IMR-90 (cell line): ENCODE results near the gene CLIC3. TPM values are rescaled to one million over a fixed set of nuclear protein-coding genes. Genes with fewer than 3 reads are reported as not detected.

Source experiments
- ATAC-seq: fragments of 200-7000 bp; cut with Tn5 transposase; 2 replicates; pipeline ENCODE4 v1.9.1; 2020; ENCODE audit warnings: low read depth, mild to moderate bottlenecking, moderate library complexity
- BruUV-seq: library from RNA; stranded (reverse); fragments of 400-500 nt; replicated peaks from 2 replicates; lab custom pipeline; 2021; lab: Mats Ljungman, UMichigan
- CTCF ChIA-PET: fragments of 300-600 bp; formaldehyde crosslinking; extraction: SDS; loops from one replicate; lab custom pipeline; 2021; ENCODE audit warnings: antibody characterized with exemption; lab: Yijun Ruan, JAX
- POLR2A ChIA-PET: fragments of 300-600 bp; sonication (Branson Sonifier 250); formaldehyde crosslinking; loops from one replicate; lab custom pipeline; 2022; ENCODE audit warnings: antibody characterized with exemption; ENCODE audit not compliant: unreplicated experiment; lab: Charles Lee
- DNase-seq: peaks from one replicate; pipeline ENCODE4 v3.0.0; 2013
- H2AFZ ChIP-seq: replicated peaks from 2 replicates; pipeline ENCODE3; 2013; ENCODE audit warnings: low read length, mild to moderate bottlenecking; ENCODE audit not compliant: poor library complexity
- H2AK5ac ChIP-seq: 2 replicates; pipeline ENCODE4 v1.6.1; 2013; ENCODE audit warnings: low read depth, low read length, inconsistent platforms
- H2AK9ac ChIP-seq: replicated peaks from 2 replicates; pipeline ENCODE3; 2013; ENCODE audit warnings: mild to moderate bottlenecking, low read depth, low read length, moderate library complexity; ENCODE audit not compliant: poor library complexity
- H2BK120ac ChIP-seq: 2 replicates; pipeline ENCODE4 v1.6.1; 2013; ENCODE audit warnings: low read depth, low read length, inconsistent platforms
- H2BK15ac ChIP-seq: 3 replicates; pipeline ENCODE4 v1.6.1; 2013; ENCODE audit warnings: low read depth, low read length, inconsistent platforms
- H2BK20ac ChIP-seq: 2 replicates; pipeline ENCODE4 v1.6.1; 2013; ENCODE audit warnings: low read depth, mild to moderate bottlenecking, inconsistent platforms, low read length, moderate library complexity
- H2BK5ac ChIP-seq: 2 replicates; pipeline ENCODE4 v1.6.1; 2013; ENCODE audit warnings: mild to moderate bottlenecking, low read depth, low read length, inconsistent platforms; ENCODE audit not compliant: poor library complexity, severe bottlenecking
- H3K14ac ChIP-seq: replicated peaks from 2 replicates; pipeline ENCODE4 v1.6.1; 2013; ENCODE audit warnings: low read depth, low read length, inconsistent platforms
- H3K18ac ChIP-seq: 2 replicates; pipeline ENCODE4 v1.6.1; 2013; ENCODE audit warnings: low read depth, low read length, control low read depth
- H3K23ac ChIP-seq: 2 replicates; pipeline ENCODE4 v1.6.1; 2013; ENCODE audit warnings: low read depth, low read length, inconsistent platforms
- H3K27ac ChIP-seq: 2 replicates; pipeline ENCODE4 v1.5.1; 2013; ENCODE audit warnings: mild to moderate bottlenecking, control low read depth, low read length; ENCODE audit not compliant: insufficient read depth
- H3K27me3 ChIP-seq: 2 replicates; pipeline ENCODE4 v1.6.1; 2013; ENCODE audit warnings: low read length; ENCODE audit not compliant: control insufficient read depth, insufficient read depth
- H3K36me3 ChIP-seq: 2 replicates; pipeline ENCODE4 v1.6.1; 2013; ENCODE audit warnings: low read length, mixed read lengths; ENCODE audit not compliant: control insufficient read depth, insufficient read depth
- H3K4ac ChIP-seq: 2 replicates; pipeline ENCODE4 v1.6.1; 2013; ENCODE audit warnings: low read depth, low read length, inconsistent platforms
- H3K4me1 ChIP-seq: 2 replicates; pipeline ENCODE4 v1.6.1; 2013; ENCODE audit warnings: low read length, mixed read lengths; ENCODE audit not compliant: control insufficient read depth, insufficient read depth
- H3K4me2 ChIP-seq: 2 replicates; pipeline ENCODE4 v1.6.1; 2013; ENCODE audit warnings: low read depth, mild to moderate bottlenecking, control low read depth, low read length, moderate library complexity
- H3K4me3 ChIP-seq: 2 replicates; pipeline ENCODE4 v1.5.1; 2013; ENCODE audit warnings: low read depth, mild to moderate bottlenecking, control low read depth, low read length, moderate library complexity; ENCODE audit not compliant: insufficient read depth
- H3K56ac ChIP-seq: 2 replicates; pipeline ENCODE4 v1.6.1; 2013; ENCODE audit warnings: low read length, inconsistent platforms; ENCODE audit not compliant: insufficient read depth; ENCODE audit errors: extremely low read depth
- H3K79me1 ChIP-seq, 2 experiments: 2 replicates each; pipeline ENCODE4 v1.6.1; 2013; ENCODE audit warnings: low read length in 2 of 2, inconsistent platforms in 1 of 2, low read depth in 1 of 2
- H3K9ac ChIP-seq: 2 replicates; pipeline ENCODE4 v1.6.1; 2013; ENCODE audit warnings: low read depth, low read length, control low read depth
- H3K9me1 ChIP-seq: 2 replicates; pipeline ENCODE4 v1.6.1; 2013; ENCODE audit warnings: low read length, inconsistent platforms; ENCODE audit not compliant: insufficient read depth
- H3K9me3 ChIP-seq: 2 replicates; pipeline ENCODE4 v1.6.1; 2013; ENCODE audit warnings: low read length; ENCODE audit not compliant: control insufficient read depth, insufficient read depth
- H4K20me1 ChIP-seq: 2 replicates; pipeline ENCODE4 v1.6.1; 2013; ENCODE audit warnings: low read length, inconsistent platforms; ENCODE audit not compliant: insufficient read depth
- H4K5ac ChIP-seq: 2 replicates; pipeline ENCODE4 v1.6.1; 2013; ENCODE audit warnings: mild to moderate bottlenecking, low read depth, low read length, control low read depth
- H4K8ac ChIP-seq, 2 experiments: 2 replicates each; pipeline ENCODE4 v1.6.1; 2013; ENCODE audit warnings: low read depth in 2 of 2, low read length in 2 of 2, control low read depth in 1 of 2, inconsistent platforms in 1 of 2
- H4K91ac ChIP-seq: 2 replicates; pipeline ENCODE4 v1.6.1; 2013; ENCODE audit warnings: low read depth, low read length, inconsistent platforms; ENCODE audit not compliant: insufficient read depth
- CEBPB ChIP-seq: IDR thresholded peaks from 2 replicates; pipeline ENCODE4 v1.6.1; 2012; ENCODE audit warnings: low read depth, low read length, improper control_type of control experiment
- FOS ChIP-seq: fragments of 150-350 bp; IDR thresholded peaks from 2 replicates; pipeline ENCODE4 v1.6.1; 2016; ENCODE audit warnings: low read depth, low read length
- MAZ ChIP-seq: IDR thresholded peaks from 2 replicates; pipeline ENCODE4 v1.6.1; 2012; ENCODE audit warnings: low read depth, mild to moderate bottlenecking, low read length, improper control_type of control experiment, moderate library complexity, borderline replicate concordance
- NFE2L2 ChIP-seq: fragments of 150-350 bp; IDR thresholded peaks from 2 replicates; pipeline ENCODE4 v1.6.1; 2016; ENCODE audit warnings: low read depth, mild to moderate bottlenecking, low read length
- POLR2A ChIP-seq: IDR thresholded peaks from 2 replicates; pipeline ENCODE4 v1.6.1; 2012; ENCODE audit warnings: mild to moderate bottlenecking, low read depth, low read length
- RCOR1 ChIP-seq: IDR thresholded peaks from 2 replicates; pipeline ENCODE4 v1.6.1; 2012; ENCODE audit warnings: mild to moderate bottlenecking, low read length, improper control_type of control experiment; ENCODE audit not compliant: insufficient replicate concordance
- SMC3 ChIP-seq: fragments of 150-350 bp; IDR thresholded peaks from 2 replicates; pipeline ENCODE4 v1.6.1; 2016; ENCODE audit warnings: low read depth, mild to moderate bottlenecking, antibody characterized with exemption, low read length, moderate library complexity
- WGBS, 2 experiments: methylation state at CpG; one replicate each; pipeline versions ENCODE4 v1.1.5 to v1.1.7; 2013; ENCODE audit warnings: missing lambda C conversion rate in 2 of 2; ENCODE audit not compliant: insufficient read length in 1 of 2; ENCODE audit errors: extremely low coverage in 2 of 2; 5-methylcytosine and 5-hydroxymethylcytosine counted together
- dilution Hi-C: fragments of 300-500 bp; cut with HindIII; formaldehyde crosslinking; loops from one replicate; pipeline ENCODE4 v1.14.3; 2018; ENCODE audit warnings: low sequenced_read_pairs; ENCODE audit not compliant: unreplicated experiment
- in situ Hi-C: fragments of 300-500 bp; cut with MboI; formaldehyde crosslinking; loops from 3 replicates; pipeline ENCODE4 v1.14.3; 2019; ENCODE audit warnings: low sequenced_read_pairs, inconsistent platforms, mixed read lengths
- intact Hi-C: fragments of 100-400 bp; cut with micrococcal nuclease; formaldehyde crosslinking; loops from 2 replicates; pipeline ENCODE4 v1.10.0; 2022
- polyA plus RNA-seq, 3 experiments: library from polyadenylated mRNA; depleted of rRNA; stranded (reverse); fragments of >200 nt; gene quantifications; 2 replicates each; pipeline ENCODE4 v1.2.3, GENCODE V29; 2012; ENCODE audit warnings: low replicate concordance in 1 of 3
- total RNA-seq: library from RNA; depleted of rRNA; stranded (reverse); fragments of >200 nt; gene quantifications from 2 replicates; pipeline ENCODE4 v1.2.3, GENCODE V29; 2012

CLIC3 gene
- total and polyA plus RNA-seq, 2 of the 4 experiments (the other 2 are of a cell fraction), result 0.18 to 1.7 TPM

GRCh38 chr9:136962163-136962562 lies 34.2 kb downstream of the CLIC3 start:
- H3K18ac ChIP-seq, result no peak overlapping the region
- no peak overlapping the region for H3K56ac ChIP-seq
- H4K91ac ChIP-seq, result no peak overlapping the region
- H2BK15ac ChIP-seq, result no peak overlapping the region
- ATAC-seq (no peak), DNase-seq (no peak)
- no peaks in the 10 kb centered on the region for H3K36me3 ChIP-seq
- H3K4me2 ChIP-seq, result no peak overlapping the region
- no CpG with 5 or more reads among the region's 9 CpGs for WGBS, 2 experiments
- H3K79me1 ChIP-seq, result no peaks in the 10 kb centered on the region
- H2AFZ ChIP-seq, result no peak overlapping the region
- H3K9me3 ChIP-seq, result no peaks in the 10 kb centered on the region
- no TSS peak for BruUV-seq
- CTCF ChIA-PET, result no interaction called here
- intact Hi-C loops (no loop called here), dilution Hi-C loops (no loop called here), in situ Hi-C loops (no loop called here)
- no peak overlapping the region for H2BK120ac ChIP-seq
- H3K27me3 ChIP-seq, result peaks cover 26% of the 10 kb centered on the region
- H4K20me1 ChIP-seq, result no peaks in the 10 kb centered on the region
- POLR2A ChIA-PET, result no interaction called here
- H3K9me1 ChIP-seq, result peaks cover 2% of the 10 kb centered on the region; the same call in 1 of the 2 replicates
- no peak overlapping the region for H3K4ac ChIP-seq
- H3K9ac ChIP-seq, result no peak overlapping the region
- no peak overlapping the region for H3K27ac ChIP-seq
- no peak overlapping the region for H2BK5ac ChIP-seq
- H4K5ac ChIP-seq, result no peak overlapping the region
- no peak overlapping the region for H2AK9ac ChIP-seq
- H3K14ac ChIP-seq, result no peak overlapping the region
- TF ChIP-seq FOS (no peak), SMC3 (no peak), MAZ (no peak), POLR2A (no peak), RCOR1 (no peak), CEBPB (no peak), NFE2L2 (no peak)
- H3K4me3 ChIP-seq, result no peak overlapping the region
- H3K23ac ChIP-seq, result no peak overlapping the region
- no peak overlapping the region for H2AK5ac ChIP-seq
- H4K8ac ChIP-seq, result no peak overlapping the region
- no peak overlapping the region for H2BK20ac ChIP-seq
- H3K4me1 ChIP-seq, result no peaks in the 10 kb centered on the region
